Hepatocyte (in vitro differentiated cells): ENCODE data around the gene MVB12B. TPM values are rescaled to one million over a fixed set of nuclear protein-coding genes. Genes with fewer than 3 reads are reported as not detected.

Experiments
- DNase-seq: peaks from one replicate; pipeline ENCODE4 v3.0.0-alpha.2; 2016; ENCODE audit warnings: low spot score
- H2AFZ ChIP-seq: fragments of 200-600 bp; sonication (generic); 2 replicates; pipeline ENCODE4 v1.6.0; 2016; ENCODE audit warnings: antibody characterized with exemption, mild to moderate bottlenecking
- H3K27ac ChIP-seq: fragments of 200-600 bp; sonication (generic); 2 replicates; pipeline ENCODE4 v1.5.1; 2016; ENCODE audit warnings: mild to moderate bottlenecking
- H3K27me3 ChIP-seq: fragments of 200-600 bp; sonication (generic); 2 replicates; pipeline ENCODE4 v1.6.1; 2016
- H3K36me3 ChIP-seq: fragments of 200-600 bp; sonication (generic); replicated peaks from 2 replicates; pipeline ENCODE4 v1.5.1; 2016; ENCODE audit warnings: low read depth; ENCODE audit not compliant: insufficient read depth
- H3K4me1 ChIP-seq: fragments of 200-600 bp; sonication (generic); 2 replicates; pipeline ENCODE4 v1.5.1; 2016; ENCODE audit warnings: mild to moderate bottlenecking, moderate library complexity; ENCODE audit not compliant: insufficient read depth
- H3K4me2 ChIP-seq: fragments of 200-600 bp; sonication (generic); 2 replicates; pipeline ENCODE4 v1.6.0; 2016
- H3K4me3 ChIP-seq: fragments of 200-600 bp; sonication (generic); 2 replicates; pipeline ENCODE4 v1.5.1; 2016; ENCODE audit warnings: mild to moderate bottlenecking
- H3K79me2 ChIP-seq: fragments of 200-600 bp; sonication (generic); 2 replicates; pipeline ENCODE4 v1.6.0; 2017; ENCODE audit warnings: mild to moderate bottlenecking
- H3K9me2 ChIP-seq: fragments of 200-600 bp; sonication (generic); replicated peaks from 2 replicates; pipeline ENCODE4 v1.6.0; 2017; ENCODE audit warnings: mild to moderate bottlenecking; ENCODE audit not compliant: insufficient read depth
- H3K9me3 ChIP-seq: fragments of 200-600 bp; sonication (generic); 2 replicates; pipeline ENCODE4 v1.5.1; 2016; ENCODE audit warnings: low read depth, mild to moderate bottlenecking
- H4K20me1 ChIP-seq: fragments of 200-600 bp; sonication (generic); 2 replicates; pipeline ENCODE4 v1.6.0; 2016; ENCODE audit warnings: mild to moderate bottlenecking; ENCODE audit not compliant: insufficient read depth, poor library complexity, severe bottlenecking
- CTCF ChIP-seq: fragments of 200-600 bp; sonication (generic); IDR thresholded peaks from 2 replicates; pipeline ENCODE4 v1.5.1; 2016; ENCODE audit warnings: antibody characterized with exemption, mild to moderate bottlenecking; ENCODE audit not compliant: poor library complexity
- EZH2 ChIP-seq: fragments of 200-600 bp; sonication (generic); IDR thresholded peaks from 2 replicates; pipeline ENCODE4 v1.6.1; 2016; ENCODE audit warnings: antibody characterized with exemption, mild to moderate bottlenecking, borderline replicate concordance
- EZH2phosphoT487 ChIP-seq: fragments of 200-600 bp; sonication (generic); IDR thresholded peaks from one replicate; pipeline ENCODE4 v1.6.1; 2018; ENCODE audit warnings: antibody characterized with exemption, mild to moderate bottlenecking, low read depth, moderate library complexity; ENCODE audit not compliant: unreplicated experiment, severe bottlenecking
- WGBS: methylation state at CpG from one replicate; pipeline ENCODE4 v1.1.6; 2016; ENCODE audit warnings: low lambda C conversion rate; ENCODE audit errors: missing lambda C conversion rate; 5-methylcytosine and 5-hydroxymethylcytosine counted together
- polyA plus RNA-seq: library from polyadenylated mRNA; unstranded; fragments of >200 nt; fragmentation: Nextera tagmentation; extraction: Ambion mirVana; gene quantifications from 2 replicates; pipeline ENCODE4 v1.2.1, GENCODE V29; 2016
- total RNA-seq: library from RNA; depleted of rRNA; stranded (reverse); fragments of >200 nt; gene quantifications from 2 replicates; pipeline ENCODE4 v1.2.3, GENCODE V29; 2014

MVB12B gene
- total and polyA plus RNA-seq, 2 experiments from 2014 or later, result 11.8 to 12.1 TPM

GRCh38 chr9:126338945-126339344 is 12.3 kb downstream of the MVB12B start:
- 48% methylated on average over 3 of the region's 3 CpGs for WGBS
- peaks cover 64% of the 10 kb centered on the region for H3K79me2 ChIP-seq
- H3K4me3 ChIP-seq, result no peak overlapping the region
- no peaks in the 10 kb centered on the region for H3K9me2 ChIP-seq
- no peaks in the 10 kb centered on the region for H3K9me3 ChIP-seq
- no peak overlapping the region for H2AFZ ChIP-seq
- no peak overlapping the region for H3K4me2 ChIP-seq
- no peaks in the 10 kb centered on the region for H3K27me3 ChIP-seq
- TF ChIP-seq EZH2phosphoT487, result no peak
- no peak for TF ChIP-seq EZH2
- TF ChIP-seq CTCF, result no peak
- no peak for DNase-seq
- peaks cover 28% of the 10 kb centered on the region for H3K4me1 ChIP-seq
- H3K36me3 ChIP-seq, result no peaks in the 10 kb centered on the region
- H3K27ac ChIP-seq, result no peak overlapping the region
- H4K20me1 ChIP-seq, result peaks cover 3% of the 10 kb centered on the region

- DNase-seq, result no peak
- H3K4me2 ChIP-seq, result no peak overlapping the region
Observed at GRCh38 chr9:126341426-126341825, 14.8 kb downstream of the MVB12B start.

GRCh38 chr9:126341902-126342301 is 15.3 kb downstream of the MVB12B start:
- H3K4me1 ChIP-seq, result peaks cover 10% of the 10 kb centered on the region
- H3K36me3 ChIP-seq, result no peaks in the 10 kb centered on the region
- peak overlapping the region; percentile 55 for H3K27ac ChIP-seq

More at GRCh38 chr9:126341426-126341825, 14.8 kb downstream of the MVB12B start:
- Histone ChIP-seq H3K79me2 (peaks cover 57% of the 10 kb centered on the region), H2AFZ (no peak overlapping the region), H3K36me3 (no peaks in the 10 kb centered on the region), H3K4me3 (no peak overlapping the region), H3K4me1 (peaks cover 10% of the 10 kb centered on the region), H3K9me2 (no peaks in the 10 kb centered on the region), H4K20me1 (peaks cover 3% of the 10 kb centered on the region), H3K27me3 (no peaks in the 10 kb centered on the region), H3K27ac (no peak overlapping the region), H3K9me3 (no peaks in the 10 kb centered on the region)
- TF ChIP-seq CTCF (no peak), EZH2 (no peak), EZH2phosphoT487 (no peak)
- 73% methylated on average over 4 of the region's 4 CpGs for WGBS

More at GRCh38 chr9:126341902-126342301, 15.3 kb downstream of the MVB12B start:
- Histone ChIP-seq H4K20me1 (peaks cover 3% of the 10 kb centered on the region), H2AFZ (no peak overlapping the region), H3K9me2 (no peaks in the 10 kb centered on the region), H3K9me3 (no peaks in the 10 kb centered on the region), H3K79me2 (peaks cover 52% of the 10 kb centered on the region), H3K27me3 (no peaks in the 10 kb centered on the region), H3K4me2 (no peak overlapping the region), H3K4me3 (no peak overlapping the region)
- TF ChIP-seq CTCF (no peak), EZH2 (no peak), EZH2phosphoT487 (no peak)
- WGBS, result 74% methylated on average over 4 of the region's 4 CpGs
- DNase-seq, result no peak
